Hepatocyte (in vitro differentiated cells): ENCODE measurements around the gene CFAP141. TPM values are rescaled to one million over a fixed set of nuclear protein-coding genes. Genes with fewer than 3 reads are reported as not detected.

ENCODE experiments used
- DNase-seq: peaks from one replicate; pipeline ENCODE4 v3.0.0-alpha.2; 2016; ENCODE audit warnings: low spot score
- H2AFZ ChIP-seq: fragments of 200-600 bp; sonication (generic); 2 replicates; pipeline ENCODE4 v1.6.0; 2016; ENCODE audit warnings: antibody characterized with exemption, mild to moderate bottlenecking
- H3K27ac ChIP-seq: fragments of 200-600 bp; sonication (generic); 2 replicates; pipeline ENCODE4 v1.5.1; 2016; ENCODE audit warnings: mild to moderate bottlenecking
- H3K27me3 ChIP-seq: fragments of 200-600 bp; sonication (generic); 2 replicates; pipeline ENCODE4 v1.6.1; 2016
- H3K36me3 ChIP-seq: fragments of 200-600 bp; sonication (generic); replicated peaks from 2 replicates; pipeline ENCODE4 v1.5.1; 2016; ENCODE audit warnings: low read depth; ENCODE audit not compliant: insufficient read depth
- H3K4me1 ChIP-seq: fragments of 200-600 bp; sonication (generic); 2 replicates; pipeline ENCODE4 v1.5.1; 2016; ENCODE audit warnings: mild to moderate bottlenecking, moderate library complexity; ENCODE audit not compliant: insufficient read depth
- H3K4me2 ChIP-seq: fragments of 200-600 bp; sonication (generic); 2 replicates; pipeline ENCODE4 v1.6.0; 2016
- H3K4me3 ChIP-seq: fragments of 200-600 bp; sonication (generic); 2 replicates; pipeline ENCODE4 v1.5.1; 2016; ENCODE audit warnings: mild to moderate bottlenecking
- H3K79me2 ChIP-seq: fragments of 200-600 bp; sonication (generic); 2 replicates; pipeline ENCODE4 v1.6.0; 2017; ENCODE audit warnings: mild to moderate bottlenecking
- H3K9me2 ChIP-seq: fragments of 200-600 bp; sonication (generic); replicated peaks from 2 replicates; pipeline ENCODE4 v1.6.0; 2017; ENCODE audit warnings: mild to moderate bottlenecking; ENCODE audit not compliant: insufficient read depth
- H3K9me3 ChIP-seq: fragments of 200-600 bp; sonication (generic); 2 replicates; pipeline ENCODE4 v1.5.1; 2016; ENCODE audit warnings: low read depth, mild to moderate bottlenecking
- H4K20me1 ChIP-seq: fragments of 200-600 bp; sonication (generic); 2 replicates; pipeline ENCODE4 v1.6.0; 2016; ENCODE audit warnings: mild to moderate bottlenecking; ENCODE audit not compliant: insufficient read depth, poor library complexity, severe bottlenecking
- EZH2 ChIP-seq: fragments of 200-600 bp; sonication (generic); IDR thresholded peaks from 2 replicates; pipeline ENCODE4 v1.6.1; 2016; ENCODE audit warnings: antibody characterized with exemption, mild to moderate bottlenecking, borderline replicate concordance
- EZH2phosphoT487 ChIP-seq: fragments of 200-600 bp; sonication (generic); IDR thresholded peaks from one replicate; pipeline ENCODE4 v1.6.1; 2018; ENCODE audit warnings: antibody characterized with exemption, mild to moderate bottlenecking, low read depth, moderate library complexity; ENCODE audit not compliant: unreplicated experiment, severe bottlenecking
- WGBS: methylation state at CpG from one replicate; pipeline ENCODE4 v1.1.6; 2016; ENCODE audit warnings: low lambda C conversion rate; ENCODE audit errors: missing lambda C conversion rate; 5-methylcytosine and 5-hydroxymethylcytosine counted together
- polyA plus RNA-seq: library from polyadenylated mRNA; unstranded; fragments of >200 nt; fragmentation: Nextera tagmentation; extraction: Ambion mirVana; gene quantifications from 2 replicates; pipeline ENCODE4 v1.2.1, GENCODE V29; 2016
- total RNA-seq: library from RNA; depleted of rRNA; stranded (reverse); fragments of >200 nt; gene quantifications from 2 replicates; pipeline ENCODE4 v1.2.3, GENCODE V29; 2014
- TF ChIP-seq, protein P1 (sequence below): fragments of 200-600 bp; sonication (generic); IDR thresholded peaks from 2 replicates; pipeline ENCODE4 v1.5.1; 2016; ENCODE audit warnings: antibody characterized with exemption, mild to moderate bottlenecking; ENCODE audit not compliant: poor library complexity

The CFAP141 gene
- total and polyA plus RNA-seq, 2 experiments from 2014 or later, result not detected

DNA sequence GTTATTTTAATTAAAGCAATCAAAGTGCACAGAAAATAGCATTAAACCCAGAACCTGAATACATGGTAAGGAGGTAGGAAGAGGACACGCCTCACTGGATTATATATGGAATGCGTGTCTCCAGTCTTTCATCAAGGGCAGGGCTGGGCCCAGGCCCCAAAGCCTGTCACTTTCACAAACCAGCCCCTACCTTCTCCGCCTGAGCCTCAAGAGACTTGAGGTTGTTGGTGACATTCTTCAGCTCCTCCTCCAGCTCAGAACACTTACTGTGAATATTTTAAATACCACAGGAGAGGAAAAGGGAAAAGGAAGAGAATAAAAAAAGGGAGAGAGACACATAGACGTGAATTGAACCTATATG, 34.9 kb downstream of the CFAP141 start:
- Histone ChIP-seq H3K4me1 (peaks cover 3% of the 10 kb centered on the region), H3K79me2 (peaks cover 73% of the 10 kb centered on the region), H3K27ac (no peak overlapping the region), H3K9me3 (no peaks in the 10 kb centered on the region), H3K4me2 (no peak overlapping the region), H3K36me3 (peaks cover 6% of the 10 kb centered on the region), H3K27me3 (no peaks in the 10 kb centered on the region), H3K4me3 (no peak overlapping the region), H4K20me1 (peaks cover 17% of the 10 kb centered on the region), H3K9me2 (no peaks in the 10 kb centered on the region), H2AFZ (no peak overlapping the region)
- 91% methylated on average over 4 of the region's 4 CpGs for WGBS
- TF ChIP-seq EZH2phosphoT487 (no peak), EZH2 (no peak)
- TF ChIP-seq, protein P1, sequence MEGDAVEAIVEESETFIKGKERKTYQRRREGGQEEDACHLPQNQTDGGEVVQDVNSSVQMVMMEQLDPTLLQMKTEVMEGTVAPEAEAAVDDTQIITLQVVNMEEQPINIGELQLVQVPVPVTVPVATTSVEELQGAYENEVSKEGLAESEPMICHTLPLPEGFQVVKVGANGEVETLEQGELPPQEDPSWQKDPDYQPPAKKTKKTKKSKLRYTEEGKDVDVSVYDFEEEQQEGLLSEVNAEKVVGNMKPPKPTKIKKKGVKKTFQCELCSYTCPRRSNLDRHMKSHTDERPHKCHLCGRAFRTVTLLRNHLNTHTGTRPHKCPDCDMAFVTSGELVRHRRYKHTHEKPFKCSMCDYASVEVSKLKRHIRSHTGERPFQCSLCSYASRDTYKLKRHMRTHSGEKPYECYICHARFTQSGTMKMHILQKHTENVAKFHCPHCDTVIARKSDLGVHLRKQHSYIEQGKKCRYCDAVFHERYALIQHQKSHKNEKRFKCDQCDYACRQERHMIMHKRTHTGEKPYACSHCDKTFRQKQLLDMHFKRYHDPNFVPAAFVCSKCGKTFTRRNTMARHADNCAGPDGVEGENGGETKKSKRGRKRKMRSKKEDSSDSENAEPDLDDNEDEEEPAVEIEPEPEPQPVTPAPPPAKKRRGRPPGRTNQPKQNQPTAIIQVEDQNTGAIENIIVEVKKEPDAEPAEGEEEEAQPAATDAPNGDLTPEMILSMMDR, result no peak
- DNase-seq, result no peak

- H3K4me2 ChIP-seq, result no peak overlapping the region
- no peak for TF ChIP-seq EZH2
- no peak for TF ChIP-seq EZH2phosphoT487
- TF ChIP-seq, protein P1, result no peak
- H3K27me3 ChIP-seq, result no peaks in the 10 kb centered on the region
- H3K9me3 ChIP-seq, result no peaks in the 10 kb centered on the region
- no peaks in the 10 kb centered on the region for H3K9me2 ChIP-seq
- H3K27ac ChIP-seq, result no peak overlapping the region
- no peak for DNase-seq
- H3K36me3 ChIP-seq, result peaks cover 6% of the 10 kb centered on the region
- H3K79me2 ChIP-seq, result peaks cover 71% of the 10 kb centered on the region
- no peak overlapping the region for H2AFZ ChIP-seq
- H3K4me1 ChIP-seq, result no peaks in the 10 kb centered on the region
- H3K4me3 ChIP-seq, result no peak overlapping the region
- peaks cover 12% of the 10 kb centered on the region for H4K20me1 ChIP-seq
Measured at GRCh38 chr1:154170547-154171222, 35.4 kb downstream of the CFAP141 start.

GRCh38 chr1:154167461-154167860, 38.7 kb downstream of the CFAP141 start:
- Histone ChIP-seq H3K79me2 (peaks cover 38% of the 10 kb centered on the region), H3K4me3 (no peak overlapping the region), H4K20me1 (no peaks in the 10 kb centered on the region), H2AFZ (no peak overlapping the region), H3K36me3 (peaks cover 13% of the 10 kb centered on the region), H3K4me2 (no peak overlapping the region), H3K9me2 (no peaks in the 10 kb centered on the region), H3K9me3 (no peaks in the 10 kb centered on the region), H3K4me1 (no peaks in the 10 kb centered on the region), H3K27me3 (no peaks in the 10 kb centered on the region), H3K27ac (no peak overlapping the region)
- DNase-seq, result no peak
- no peak for TF ChIP-seq EZH2phosphoT487
- TF ChIP-seq, protein P1, result no peak
- TF ChIP-seq EZH2, result no peak

DNA sequence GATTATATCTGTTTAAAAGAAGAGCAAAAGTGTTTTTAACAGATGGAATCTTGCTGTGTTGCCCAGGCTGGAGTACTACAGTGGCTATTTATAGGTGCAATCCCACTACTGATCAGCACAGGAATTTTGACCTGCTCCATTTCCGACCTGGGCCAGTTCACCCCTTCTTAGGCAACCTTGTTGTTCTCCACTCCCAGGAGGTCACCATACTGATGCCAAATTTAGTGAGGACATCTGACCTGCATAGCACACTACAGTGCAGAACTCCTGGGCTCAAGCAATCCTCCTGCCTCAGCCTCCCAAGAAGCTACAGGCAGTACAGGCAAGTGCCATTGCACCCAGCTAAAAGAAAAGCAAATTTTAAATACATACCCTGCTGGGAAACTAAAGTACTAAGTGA, 39.9 kb downstream of the CFAP141 start:
- no peak overlapping the region for H3K27ac ChIP-seq
- TF ChIP-seq EZH2, result no peak
- TF ChIP-seq, protein P1, result no peak
- TF ChIP-seq EZH2phosphoT487, result no peak
- H3K4me3 ChIP-seq, result no peak overlapping the region
- WGBS, result 95% methylated on average over 1 of the region's 1 CpG
- H3K4me1 ChIP-seq, result no peaks in the 10 kb centered on the region
- no peak overlapping the region for H3K4me2 ChIP-seq
- no peaks in the 10 kb centered on the region for H3K9me2 ChIP-seq
- H3K79me2 ChIP-seq, result peaks cover 29% of the 10 kb centered on the region
- H2AFZ ChIP-seq, result no peak overlapping the region
- peaks cover 13% of the 10 kb centered on the region for H3K36me3 ChIP-seq
- no peaks in the 10 kb centered on the region for H3K27me3 ChIP-seq
- H4K20me1 ChIP-seq, result no peaks in the 10 kb centered on the region
- no peak for DNase-seq
- H3K9me3 ChIP-seq, result no peaks in the 10 kb centered on the region
